Gastrocnemius medialis (tissue), 4 donors: ENCODE data around the gene CDK4. TPM values are rescaled to one million over a fixed set of nuclear protein-coding genes. Genes with fewer than 3 reads are reported as not detected.
"Not testable (repeated sequence)": the region's sequence is repeated elsewhere in the genome, so short reads cannot be mapped to it uniquely, and the experiment has no call there.

ENCODE experiments used
- ATAC-seq, 2 donors: fragments of 150-250 bp; one replicate each; pipeline ENCODE4 v1.9.1; 2016
- DNase-seq, 2 donors: peaks; one replicate each; pipeline ENCODE4 v3.0.0-alpha.2; 2019
- H3K27ac ChIP-seq, 4 donors: fragments of 200-600 bp; sonication (generic); 1 replicate in 1 of 4; 2 replicates in 3 of 4; pipeline ENCODE4 v1.5.1; 2016 to 2018; ENCODE audit warnings: mild to moderate bottlenecking in 2 of 4, moderate library complexity in 1 of 4
- H3K27me3 ChIP-seq, 3 donors: fragments of 200-600 bp; sonication (generic) in 2 of 3; 1 replicate in 1 of 3; 2 replicates in 2 of 3; pipeline versions ENCODE4 v1.5.1 to v1.6.0; 2016 to 2019; ENCODE audit warnings: mild to moderate bottlenecking in 1 of 3, moderate library complexity in 1 of 3
- H3K36me3 ChIP-seq, 2 donors: fragments of 200-600 bp; sonication (generic) in 1 of 2; one replicate each; pipeline ENCODE4 v1.5.1; 2017 to 2018
- H3K4me1 ChIP-seq, 2 donors: fragments of 200-600 bp; sonication (generic) in 1 of 2; one replicate each; pipeline ENCODE4 v1.5.1; 2016 to 2017; ENCODE audit warnings: mild to moderate bottlenecking in 2 of 2
- H3K4me3 ChIP-seq, 4 donors: fragments of 200-600 bp; sonication (generic) in 3 of 4; 1 replicate in 1 of 4; 2 replicates in 3 of 4; pipeline ENCODE4 v1.5.1; 2016 to 2019; ENCODE audit warnings: mild to moderate bottlenecking in 2 of 4
- H3K9me3 ChIP-seq, 3 donors: fragments of 200-600 bp; sonication (generic) in 2 of 3; 1 replicate in 1 of 3; 2 replicates in 2 of 3; pipeline ENCODE4 v1.5.1; 2016 to 2019
- CTCF ChIP-seq, 5 experiments: fragments of 450-650 bp in 3 of 5; fragments of 200-600 bp in 2 of 5; sonication (generic) in 2 of 5; IDR thresholded peaks in 4 of 5; conservative IDR thresholded peaks in 1 of 5; 1 replicate in 4 of 5; 2 replicates in 1 of 5; pipeline ENCODE4 v1.5.1; 2016 to 2019; ENCODE audit warnings: antibody characterized with exemption in 5 of 5, mild to moderate bottlenecking in 3 of 5, moderate library complexity in 3 of 5
- POLR2A ChIP-seq, 2 donors: fragments of 450-650 bp; IDR thresholded peaks; one replicate each; pipeline ENCODE4 v1.6.1; 2017; ENCODE audit warnings: antibody characterized with exemption in 2 of 2, mild to moderate bottlenecking in 2 of 2, moderate library complexity in 2 of 2
- in situ Hi-C, 4 donors: fragments of 200-750 bp; cut with MboI; loops; one replicate each; pipeline versions ENCODE4 v1.15.0 to v1.8.0; 2017; ENCODE audit warnings: low sequenced_read_pairs in 4 of 4
- intact Hi-C: fragments of 100-400 bp; cut with DNase I; formaldehyde crosslinking; loops from one replicate; pipeline ENCODE4 v1.15.1; 2023; ENCODE audit warnings: low total_unique reads
- total RNA-seq, 4 donors: library from RNA; depleted of rRNA; stranded (reverse); fragments of >200 nt; gene quantifications; one replicate each; pipeline versions ENCODE4 v1.1.0 to v1.2.3, GENCODE V29; 2016

The CDK4 gene
- total RNA-seq, 4 donors from 2014 or later: 39.7 to 55.5 (median 47.4) TPM

- in situ Hi-C loops: no loop called here
- TF ChIP-seq CTCF (IDR thresholded peaks at IDR 0.05 in 4 of 5, conservative IDR thresholded peaks at IDR 0.05 in 1 of 5) (no peak), POLR2A (IDR thresholded peaks at IDR 0.05) (no peak)
- Histone ChIP-seq H3K36me3 (peaks cover 0 to 12% of the 10 kb centered on the region in 2 donors), H3K9me3 (no peaks in the 10 kb centered on the region), H3K27ac (no peak overlapping the region), H3K4me3 (no peak overlapping the region), H3K4me1 (peaks cover 15 to 19% of the 10 kb centered on the region in 2 donors), H3K27me3 (no peaks in the 10 kb centered on the region)
- DNase-seq: no peak
- intact Hi-C loops: no loop called here
- no peak for ATAC-seq
Observed at GRCh38 chr12:57775563-57776246, 23.6 kb upstream of the CDK4 start.

DNA sequence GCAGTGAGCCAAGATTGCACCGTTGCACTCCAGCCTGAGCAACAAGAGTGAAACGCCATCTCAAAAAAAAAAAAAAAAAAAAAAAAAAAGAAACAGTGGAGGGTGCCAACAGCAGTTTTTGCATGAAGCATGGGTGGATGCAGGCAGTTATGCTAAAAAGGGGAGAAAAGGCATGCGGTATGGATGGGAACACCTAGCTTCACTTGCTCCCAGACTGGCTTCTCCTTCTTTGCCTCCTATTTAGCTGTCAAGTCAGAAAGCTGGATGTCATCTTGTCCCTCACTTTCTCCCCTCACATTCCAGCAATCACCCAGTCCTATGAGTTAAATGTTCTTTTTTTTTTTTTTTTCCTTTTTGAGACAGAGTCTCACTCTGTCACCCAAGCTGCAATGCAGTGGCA lies 22.9 kb upstream of the CDK4 start:
- ATAC-seq (no peak), DNase-seq (no peak)
- peaks cover 0 to 14% of the 10 kb centered on the region in 2 donors for H3K36me3 ChIP-seq
- intact Hi-C loops (no loop called here), in situ Hi-C loops (no loop called here)
- H3K27ac ChIP-seq: no peak overlapping the region
- H3K27me3 ChIP-seq: no peaks in the 10 kb centered on the region
- peaks cover 15 to 19% of the 10 kb centered on the region in 2 donors for H3K4me1 ChIP-seq
- no peak overlapping the region for H3K4me3 ChIP-seq
- TF ChIP-seq POLR2A (IDR thresholded peaks at IDR 0.05) (no peak), CTCF (IDR thresholded peaks at IDR 0.05 in 4 of 5, conservative IDR thresholded peaks at IDR 0.05 in 1 of 5) (no peak)
- H3K9me3 ChIP-seq: no peaks in the 10 kb centered on the region

DNA sequence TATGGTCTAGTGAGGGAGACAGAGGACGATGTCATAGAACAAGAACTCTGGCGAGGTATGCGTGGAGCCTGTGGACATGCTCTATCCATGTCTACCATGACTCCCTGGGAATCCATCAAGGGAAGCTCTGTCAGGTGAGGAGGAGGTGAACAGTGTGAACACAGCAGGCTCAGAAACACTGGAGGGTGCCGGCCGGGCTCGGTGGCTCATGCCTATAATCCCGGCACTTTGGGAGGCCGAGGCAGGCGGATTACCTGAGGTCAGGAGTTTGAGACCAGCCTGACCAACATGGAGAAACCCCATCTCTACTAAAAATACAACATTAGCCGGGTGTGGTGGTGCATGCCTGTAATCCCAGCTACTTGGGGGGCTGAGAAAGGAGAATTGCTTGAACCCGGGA lies 22.5 kb upstream of the CDK4 start:
- H3K27me3 ChIP-seq, intact Hi-C loops, ATAC-seq, in situ Hi-C loops, DNase-seq, H3K9me3 ChIP-seq, H3K4me3 ChIP-seq, H3K27ac ChIP-seq: not testable (repeated sequence)
- Histone ChIP-seq H3K36me3 (peaks cover 0 to 18% of the 10 kb centered on the region in 2 donors), H3K4me1 (peaks cover 15 to 19% of the 10 kb centered on the region in 2 donors)

DNA sequence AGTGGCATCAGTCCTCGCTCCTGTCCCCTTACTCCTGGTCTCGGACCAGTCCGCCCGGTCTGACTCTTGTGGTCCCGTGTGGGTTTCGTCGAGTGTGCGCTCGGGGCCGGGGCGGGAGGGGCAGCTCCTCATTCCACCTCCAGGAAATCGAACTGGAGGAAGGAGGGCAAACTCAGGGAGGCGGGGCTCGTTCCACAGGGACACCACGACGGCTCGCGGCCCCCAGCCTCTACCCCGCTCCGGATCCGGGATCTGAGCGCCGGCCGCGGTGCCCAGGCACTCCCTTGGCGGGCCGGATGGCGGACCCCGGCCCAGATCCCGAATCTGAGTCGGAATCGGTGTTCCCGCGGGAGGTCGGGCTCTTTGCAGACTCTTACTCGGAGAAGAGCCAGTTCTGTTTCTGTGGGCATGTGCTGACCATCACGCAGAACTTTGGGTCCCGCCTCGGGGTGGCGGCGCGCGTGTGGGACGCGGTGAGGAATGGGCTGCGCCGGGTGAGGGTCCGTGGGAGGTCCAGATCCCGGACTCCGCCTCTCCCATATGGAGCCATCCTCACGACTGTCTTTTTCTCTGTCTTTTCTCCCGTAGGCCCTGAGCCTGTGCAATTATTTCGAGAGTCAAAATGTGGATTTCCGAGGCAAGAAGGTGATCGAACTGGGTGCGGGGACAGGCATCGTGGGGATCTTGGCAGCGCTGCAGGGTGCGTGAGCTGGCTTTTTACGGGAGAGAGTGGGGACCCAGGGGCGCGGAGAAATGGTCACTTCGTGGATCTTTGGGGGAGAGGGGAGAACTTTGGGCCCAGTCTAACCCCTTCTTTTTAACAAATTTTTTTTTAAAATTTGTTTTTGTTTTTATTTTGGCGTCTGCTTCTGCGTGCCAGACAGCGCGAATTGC lies 20.6 kb upstream of the CDK4 start, which contains the start of gene EEF1AKMT3:
TSS of gene EEF1AKMT3 (plus strand) at position 186 of the 894 bp plus-strand sequence. CDS start at position 297, 111 bp downstream.
- H3K27me3 ChIP-seq: no peaks in the 10 kb centered on the region
- peaks cover 15 to 19% of the 10 kb centered on the region in 2 donors for H3K4me1 ChIP-seq
- DNase-seq (peak; percentile 36 to 42), ATAC-seq (peak; percentile 65 to 73)
- H3K36me3 ChIP-seq: peaks cover 0 to 36% of the 10 kb centered on the region in 2 donors
- intact Hi-C loops: loop anchor here (1.0 to 2.0 kb wide), 2 partner anchors 10 to 20 kb away; partner anchors contain the start of genes CDK4 and TSFM
- TF ChIP-seq CTCF (IDR thresholded peaks at IDR 0.05 in 4 of 5, conservative IDR thresholded peaks at IDR 0.05 in 1 of 5): no peak
- no peak for TF ChIP-seq POLR2A (IDR thresholded peaks at IDR 0.05)
- in situ Hi-C loops: no loop called here
- no peaks in the 10 kb centered on the region for H3K9me3 ChIP-seq
- peak within 1 kb of the TSS; percentile 84 to 94 (median 87) for H3K27ac ChIP-seq
- H3K4me3 ChIP-seq: peak within 1 kb of the TSS; percentile 79 to 97 (median 90)
